Stimulated activated CD4-positive, alpha-beta T cell treated with anti-CD3 and anti-CD28 coated beads, TNF-alpha, amount 100 ng/mL, for 1 hour (primary cell): ENCODE data around the gene HBA1.
A peak's percentile ranks its signal among the peaks of the same experiment; 100 is the strongest.
"Not testable (repeated sequence)": the region's sequence is repeated elsewhere in the genome, so short reads cannot be mapped to it uniquely, and the experiment has no call there.

Source experiments
- DNase-seq, 3 donors: peaks; one replicate each; pipeline ENCODE4 v3.0.0-alpha.2; 2020; ENCODE audit warnings: low read depth in 3 of 3, low spot score in 1 of 3

Gene HBA1

DNA sequence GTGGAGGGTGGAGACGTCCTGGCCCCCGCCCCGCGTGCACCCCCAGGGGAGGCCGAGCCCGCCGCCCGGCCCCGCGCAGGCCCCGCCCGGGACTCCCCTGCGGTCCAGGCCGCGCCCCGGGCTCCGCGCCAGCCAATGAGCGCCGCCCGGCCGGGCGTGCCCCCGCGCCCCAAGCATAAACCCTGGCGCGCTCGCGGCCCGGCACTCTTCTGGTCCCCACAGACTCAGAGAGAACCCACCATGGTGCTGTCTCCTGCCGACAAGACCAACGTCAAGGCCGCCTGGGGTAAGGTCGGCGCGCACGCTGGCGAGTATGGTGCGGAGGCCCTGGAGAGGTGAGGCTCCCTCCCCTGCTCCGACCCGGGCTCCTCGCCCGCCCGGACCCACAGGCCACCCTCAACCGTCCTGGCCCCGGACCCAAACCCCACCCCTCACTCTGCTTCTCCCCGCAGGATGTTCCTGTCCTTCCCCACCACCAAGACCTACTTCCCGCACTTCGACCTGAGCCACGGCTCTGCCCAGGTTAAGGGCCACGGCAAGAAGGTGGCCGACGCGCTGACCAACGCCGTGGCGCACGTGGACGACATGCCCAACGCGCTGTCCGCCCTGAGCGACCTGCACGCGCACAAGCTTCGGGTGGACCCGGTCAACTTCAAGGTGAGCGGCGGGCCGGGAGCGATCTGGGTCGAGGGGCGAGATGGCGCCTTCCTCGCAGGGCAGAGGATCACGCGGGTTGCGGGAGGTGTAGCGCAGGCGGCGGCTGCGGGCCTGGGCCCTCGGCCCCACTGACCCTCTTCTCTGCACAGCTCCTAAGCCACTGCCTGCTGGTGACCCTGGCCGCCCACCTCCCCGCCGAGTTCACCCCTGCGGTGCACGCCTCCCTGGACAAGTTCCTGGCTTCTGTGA lies at the start of gene HBA1:
TSS of gene HBA1 (plus strand) at position 204 of the 906 bp plus-strand sequence. CDS start at position 241, 37 bp downstream.
- DNase-seq = not testable (repeated sequence)

DNA sequence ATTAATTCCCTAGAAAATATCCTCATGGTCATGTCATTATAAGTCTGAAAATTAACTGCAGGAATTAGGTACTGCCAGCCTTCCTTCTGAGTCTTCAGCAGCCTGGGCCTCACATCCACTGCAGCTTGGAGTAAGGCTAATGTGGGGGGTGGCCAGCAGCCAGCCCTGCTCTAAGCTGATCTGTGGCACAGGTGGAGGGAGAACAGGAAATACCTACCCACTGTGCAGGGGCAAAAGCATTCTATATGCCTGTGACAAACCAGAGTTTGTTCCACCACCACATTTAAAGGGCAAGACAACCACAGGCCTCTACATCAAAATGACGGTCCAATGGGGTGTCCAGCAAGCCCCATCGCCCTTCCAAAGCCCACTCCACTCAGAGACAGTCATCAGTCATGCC lies 47.4 kb upstream of the HBA1 start:
- no peak for DNase-seq

DNA sequence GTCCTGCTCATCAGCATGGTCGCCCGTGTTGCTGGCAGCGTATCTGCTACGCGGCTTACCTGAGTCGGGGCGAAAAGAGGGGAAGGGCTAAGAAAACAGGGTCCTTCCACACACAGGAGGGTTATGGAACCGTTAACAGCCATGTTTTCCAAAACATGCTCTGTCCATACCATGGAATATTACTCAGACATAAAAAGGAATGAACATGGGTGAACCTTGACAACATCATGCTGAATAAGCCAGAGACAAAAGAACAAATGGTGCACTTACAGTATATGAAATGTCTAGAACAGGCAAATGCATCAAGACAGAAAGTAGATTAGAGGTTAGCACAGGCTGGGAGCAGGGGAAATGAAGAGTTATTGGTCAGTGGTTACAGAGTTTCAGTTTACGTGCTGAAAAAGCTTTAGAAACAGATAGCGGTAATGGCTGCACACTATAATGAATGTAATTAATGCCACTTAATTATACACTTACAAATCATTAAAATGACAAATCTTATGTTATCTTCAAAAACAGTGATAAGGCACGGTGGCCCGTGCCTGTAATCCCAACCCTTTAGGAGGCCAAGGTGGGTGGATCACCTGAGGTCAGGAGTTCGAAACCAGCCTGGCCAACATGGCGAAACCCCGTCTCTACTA lies 45.8 kb upstream of the HBA1 start:
- DNase-seq = no peak

DNA sequence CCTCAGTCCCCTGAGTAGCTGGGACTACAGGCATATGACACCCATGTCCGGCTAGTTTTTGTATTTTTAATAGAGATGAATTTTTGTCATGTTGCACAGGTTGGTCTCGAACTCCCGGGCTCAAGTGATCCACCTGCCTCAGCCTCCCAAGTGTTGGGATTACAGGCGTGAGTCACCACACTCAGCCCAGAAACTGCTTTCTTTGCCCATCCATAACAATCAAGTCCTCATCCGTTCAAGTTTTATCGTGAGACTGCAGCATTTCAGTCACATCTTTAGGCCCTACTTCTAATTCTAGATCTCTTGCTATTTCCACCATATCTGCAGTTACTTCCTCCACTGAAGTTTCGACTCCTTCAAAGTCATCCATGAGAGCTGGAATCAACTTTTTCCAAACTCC lies 44.4 kb upstream of the HBA1 start:
- DNase-seq = no peak

DNA sequence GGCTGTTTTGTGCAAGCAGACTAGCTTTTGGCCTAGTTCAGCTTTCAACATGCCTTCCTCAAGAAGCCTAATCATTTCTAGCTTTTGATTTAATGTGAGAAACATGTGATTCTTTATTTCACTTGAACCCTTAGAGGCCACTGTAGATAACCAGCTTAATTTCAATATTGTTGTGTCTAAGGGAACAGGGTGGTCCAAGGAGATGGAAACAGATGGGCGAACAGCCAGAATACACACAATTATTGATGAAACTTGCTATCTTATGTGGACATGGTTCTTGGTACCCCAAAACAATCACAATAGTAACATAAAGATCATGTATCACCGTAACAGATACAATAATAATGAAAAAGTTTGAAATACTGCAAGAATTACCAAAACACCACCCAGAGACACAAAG lies 42.8 kb upstream of the HBA1 start:
- no peak for DNase-seq

DNA sequence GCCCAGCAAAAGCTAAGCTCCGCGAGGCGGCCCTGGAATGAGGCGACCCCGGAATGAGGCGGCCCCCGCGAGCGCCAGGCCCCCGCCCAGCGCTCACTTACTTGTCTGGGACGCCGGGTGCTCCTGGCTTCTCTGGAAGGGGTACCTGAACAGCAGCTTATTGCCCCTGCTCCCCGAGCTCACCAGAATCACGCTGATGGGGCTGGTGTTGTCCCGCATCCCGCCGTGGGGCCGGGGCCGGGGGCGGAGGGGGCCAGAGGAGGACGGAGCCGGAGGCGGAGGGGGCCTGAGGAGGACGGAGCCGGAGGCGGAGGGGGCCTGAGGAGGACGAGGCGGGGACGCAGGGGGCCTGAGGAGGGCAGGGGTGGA lies 38.4 kb upstream of the HBA1 start:
- DNase-seq = peak in 1 of 3 donors; percentile 16

DNA sequence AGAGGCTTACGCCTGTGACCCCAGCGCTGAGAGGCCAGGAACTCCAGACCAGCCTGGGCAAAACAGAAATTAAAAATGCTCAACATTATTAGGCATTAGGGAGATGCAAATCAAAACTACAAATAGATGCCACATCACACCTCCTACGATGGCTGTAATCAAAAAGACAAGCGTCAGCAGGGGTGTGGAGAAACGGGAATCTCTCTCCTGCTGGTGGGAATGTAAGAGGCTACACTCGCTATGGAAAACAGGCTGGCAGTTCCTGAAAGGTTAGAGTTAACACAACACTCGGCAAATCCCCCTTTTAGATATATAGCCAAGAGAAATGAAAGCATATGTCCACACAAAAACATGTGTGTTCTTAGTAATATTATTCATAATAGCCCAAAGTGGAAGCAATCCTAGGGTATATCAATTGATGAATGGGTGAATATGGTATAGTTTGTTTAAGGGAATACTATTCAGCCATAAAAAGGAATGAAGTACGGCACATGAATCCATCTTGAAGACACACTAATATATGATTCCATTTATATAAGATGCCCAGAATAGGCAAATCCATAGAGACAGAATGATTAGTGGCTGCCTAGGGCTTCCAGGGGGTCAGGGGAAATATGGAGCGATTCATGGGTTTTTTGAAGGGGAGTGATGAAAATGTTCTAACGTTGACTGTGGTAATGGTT lies 36.2 kb upstream of the HBA1 start:
- no peak for DNase-seq

DNA sequence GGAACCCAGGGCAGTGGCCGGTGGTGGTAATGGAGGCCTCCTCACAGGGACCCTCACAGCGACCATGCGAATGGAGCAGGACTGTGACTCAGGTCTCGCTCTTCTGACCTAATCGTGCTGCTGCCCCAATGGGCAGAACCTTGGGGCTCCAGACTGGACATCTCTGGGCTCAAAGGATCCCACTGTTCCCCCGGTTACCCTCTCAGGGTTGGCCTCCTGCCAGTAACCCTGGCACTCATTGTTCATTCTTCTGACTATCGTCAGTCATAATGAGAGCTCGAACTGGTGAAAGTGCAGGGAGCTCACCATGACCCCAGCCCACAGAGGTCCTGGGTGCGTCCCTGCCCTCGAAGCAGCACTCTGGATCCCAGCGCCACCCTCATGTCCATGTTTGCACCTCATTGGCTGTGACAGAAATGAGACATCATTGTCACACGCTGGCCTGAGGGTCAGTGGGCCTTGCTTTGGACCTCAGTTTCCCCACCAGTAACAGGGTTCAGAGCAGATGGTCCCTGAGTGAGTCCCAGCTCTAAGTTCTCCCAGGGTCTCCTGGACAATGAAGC lies 34.0 kb upstream of the HBA1 start:
- DNase-seq = no peak

DNA sequence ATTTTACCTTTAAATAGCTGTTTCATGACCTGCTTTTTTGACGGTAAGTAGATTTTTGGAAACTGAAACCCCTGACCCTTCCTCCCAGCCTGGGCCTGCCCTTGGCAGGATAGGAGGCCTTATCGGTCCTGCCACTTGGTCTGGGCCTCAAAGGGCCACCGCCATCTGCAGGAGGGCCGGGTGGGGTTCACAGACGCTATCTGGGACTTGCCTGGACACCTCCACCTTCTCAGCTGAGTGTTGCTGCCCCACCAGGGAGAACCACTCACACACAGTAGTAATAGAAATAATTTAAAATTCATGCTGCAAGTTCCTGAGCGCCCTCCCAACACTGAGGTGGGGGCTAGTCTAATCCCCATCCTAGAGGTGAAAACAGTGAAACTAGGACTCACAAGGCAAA lies 33.4 kb upstream of the HBA1 start:
- no peak for DNase-seq

DNA sequence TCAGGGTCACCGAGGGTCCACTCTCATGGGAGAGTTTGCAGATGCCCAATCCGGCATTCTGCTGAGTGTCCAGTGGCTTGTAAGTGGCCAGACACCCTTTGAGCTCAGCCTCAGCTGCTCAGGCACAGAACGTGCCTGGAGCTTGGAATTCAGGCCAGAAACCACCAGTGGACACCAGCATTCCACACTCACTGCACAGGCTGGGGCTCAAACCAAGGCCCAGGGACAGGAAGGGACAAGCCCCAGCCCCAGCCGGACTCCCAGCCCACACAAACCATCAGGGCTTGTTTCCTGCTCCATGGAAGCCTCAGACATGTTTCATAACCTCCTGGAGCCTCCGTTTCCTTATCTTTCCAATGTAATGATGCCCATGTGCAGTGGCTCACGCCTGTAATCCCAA lies 33.0 kb upstream of the HBA1 start:
- DNase-seq = no peak

DNA sequence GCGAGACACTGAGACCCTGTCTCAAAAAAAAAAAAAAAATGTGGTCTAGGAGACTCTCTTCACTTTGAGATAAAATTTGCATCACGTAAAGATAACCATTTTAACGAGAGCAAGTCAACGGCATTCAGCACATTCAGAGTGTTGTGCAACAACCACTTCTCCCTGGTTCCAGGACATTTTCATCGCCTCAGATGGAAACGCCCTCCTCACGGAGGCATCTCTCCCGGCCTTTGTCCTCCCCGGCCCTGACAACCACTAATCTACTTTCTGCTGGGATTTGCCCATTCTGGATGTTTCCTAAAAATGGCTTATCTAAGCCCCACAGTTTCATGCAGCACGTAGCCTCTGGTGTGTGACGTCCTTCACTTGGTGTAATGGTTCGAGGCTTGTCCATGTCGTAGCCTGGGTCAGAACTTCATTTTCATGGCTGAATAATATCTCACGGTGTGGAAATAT lies 31.7 kb upstream of the HBA1 start:
- DNase-seq = no peak

DNA sequence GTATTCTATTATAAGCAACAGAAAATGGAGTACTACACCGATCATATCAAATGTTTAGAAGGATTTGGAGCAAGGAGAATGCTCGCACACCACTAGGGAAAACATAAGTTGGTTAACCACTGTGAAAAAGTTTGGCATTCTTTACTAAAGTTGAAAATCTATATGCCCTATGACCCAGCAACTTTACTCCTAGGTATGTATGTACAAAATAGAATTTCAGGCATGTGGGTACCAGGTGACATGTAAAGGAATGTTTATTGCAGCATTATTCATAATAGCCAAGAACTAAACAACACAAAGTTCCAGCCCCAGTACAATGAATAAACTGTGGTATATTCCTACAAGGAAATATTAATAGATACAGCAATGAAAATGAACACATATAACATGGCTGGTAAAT lies 29.8 kb upstream of the HBA1 start:
- DNase-seq = no peak

DNA sequence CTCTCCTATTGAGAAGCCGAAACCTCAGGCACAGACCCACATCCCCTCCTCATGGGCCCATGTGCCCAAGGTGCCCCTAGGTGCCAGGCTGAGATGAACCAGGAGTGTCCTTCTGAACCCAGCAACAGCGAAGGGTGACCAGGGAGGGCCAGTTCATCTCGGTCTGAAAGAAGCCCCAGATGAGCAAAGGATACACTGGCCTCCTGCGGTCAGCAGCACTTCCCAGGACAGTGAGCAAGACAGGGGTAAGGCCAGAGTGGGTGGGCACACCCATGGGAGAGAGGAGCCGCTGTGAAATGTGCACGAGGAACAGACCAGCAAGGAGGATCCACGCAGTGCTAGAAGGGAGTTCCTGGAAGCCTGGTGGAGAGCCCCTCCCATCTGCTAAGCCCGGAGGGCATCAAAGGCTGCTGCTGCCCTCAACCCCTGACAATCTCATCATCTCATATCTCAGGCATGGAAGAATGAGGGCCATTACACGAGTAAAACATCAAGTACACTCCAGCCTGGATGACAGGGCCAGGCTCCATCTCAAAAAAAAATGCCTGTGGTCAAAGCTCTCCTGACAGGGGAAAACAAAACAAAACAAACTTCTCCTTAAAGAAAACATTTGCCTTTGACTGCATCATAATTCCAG lies 27.3 kb upstream of the HBA1 start:
- DNase-seq = no peak

DNA sequence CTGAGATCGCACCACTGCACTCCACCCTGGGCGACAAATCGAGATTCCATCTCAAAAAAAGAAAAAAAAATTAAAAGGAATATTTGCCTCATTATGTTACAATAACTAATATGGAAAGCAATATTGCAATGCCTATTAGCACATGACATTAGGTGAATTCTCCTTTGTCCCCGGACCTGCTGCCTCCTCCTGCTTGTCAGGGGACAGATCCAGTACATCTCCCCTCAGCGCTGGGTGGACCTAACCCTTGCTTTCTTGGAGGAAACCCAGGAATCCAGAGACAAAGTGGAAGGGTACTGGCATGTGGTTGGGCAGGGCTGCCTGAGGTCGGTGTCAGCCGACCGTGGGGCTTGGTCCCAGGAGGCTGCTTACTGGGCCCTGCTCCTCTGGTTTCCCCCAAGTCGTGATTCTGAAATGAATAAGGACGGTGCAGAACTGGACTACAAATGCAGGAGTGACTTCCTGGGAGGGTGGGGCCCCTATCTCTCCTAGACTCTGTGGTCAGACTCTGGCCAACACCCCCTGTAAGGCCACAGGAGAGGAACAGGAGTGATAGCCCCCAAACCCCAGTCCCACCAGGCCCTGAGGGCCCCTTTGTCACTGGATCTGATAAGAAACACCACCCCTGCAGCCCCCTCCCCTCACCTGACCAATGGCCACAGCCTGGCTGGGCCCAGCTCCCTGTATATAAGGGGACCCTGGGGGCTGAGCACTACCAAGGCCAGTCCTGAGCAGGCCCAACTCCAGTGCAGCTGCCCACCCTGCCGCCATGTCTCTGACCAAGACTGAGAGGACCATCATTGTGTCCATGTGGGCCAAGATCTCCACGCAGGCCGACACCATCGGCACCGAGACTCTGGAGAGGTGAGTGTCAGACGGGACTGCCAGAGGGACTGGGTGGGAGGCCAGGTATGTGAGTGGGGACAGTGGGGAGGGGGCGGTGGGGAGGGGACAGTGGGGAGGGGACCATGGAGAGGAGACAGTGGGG lies 24.0 kb upstream of the HBA1 start, which contains the start of gene HBZ:
TSS of gene HBZ (plus strand) at position 504 of the 988 bp plus-strand sequence. CDS start at position 770, 266 bp downstream.
- no peak for DNase-seq

DNA sequence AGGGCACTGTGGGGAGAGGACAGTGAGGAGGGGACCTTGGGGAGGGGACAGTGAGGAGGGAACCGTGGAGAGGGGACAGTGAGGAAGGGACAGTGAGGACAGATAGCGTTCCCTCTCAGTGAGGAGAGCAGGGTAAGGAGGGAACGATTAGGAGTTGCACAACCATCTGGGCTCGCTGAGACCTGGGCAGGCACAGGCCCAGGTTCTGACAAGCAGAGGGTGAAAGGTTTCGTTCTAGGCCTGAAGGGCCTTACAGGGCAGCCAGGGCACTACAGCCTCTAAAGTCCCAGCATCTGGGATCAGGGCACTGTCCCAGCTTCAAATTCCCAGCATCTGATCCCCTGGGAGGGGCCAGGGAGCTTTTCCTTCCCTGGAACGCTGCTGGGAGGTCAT lies 23.4 kb upstream of the HBA1 start:
- not testable (repeated sequence) for DNase-seq

DNA sequence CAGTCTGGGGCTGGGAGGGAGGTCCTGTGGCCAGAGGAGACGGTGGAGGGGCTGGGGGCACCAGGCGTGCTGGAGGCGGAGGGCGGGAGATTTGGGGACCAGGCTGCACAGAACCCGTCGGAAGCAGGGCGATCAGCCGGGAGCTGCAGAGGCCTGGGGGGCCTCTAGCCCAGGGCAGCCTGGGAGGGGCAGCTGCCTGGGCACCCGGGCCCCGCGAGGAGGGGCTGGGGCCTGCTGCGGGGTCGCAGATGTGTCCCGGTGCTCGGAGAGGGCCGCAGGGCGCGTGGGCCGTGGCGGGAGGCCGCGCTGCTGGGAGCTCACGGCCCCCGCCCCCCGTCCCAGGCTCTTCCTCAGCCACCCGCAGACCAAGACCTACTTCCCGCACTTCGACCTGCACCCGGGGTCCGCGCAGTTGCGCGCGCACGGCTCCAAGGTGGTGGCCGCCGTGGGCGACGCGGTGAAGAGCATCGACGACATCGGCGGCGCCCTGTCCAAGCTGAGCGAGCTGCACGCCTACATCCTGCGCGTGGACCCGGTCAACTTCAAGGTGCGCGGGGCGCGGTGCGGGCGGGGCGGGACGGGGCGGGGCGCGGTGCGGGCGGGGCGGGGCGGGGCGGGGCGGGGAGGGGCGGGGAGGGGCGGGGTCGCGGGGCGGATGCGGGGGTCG lies 22.8 kb upstream of the HBA1 start:
- DNase-seq = not testable (repeated sequence)

DNA sequence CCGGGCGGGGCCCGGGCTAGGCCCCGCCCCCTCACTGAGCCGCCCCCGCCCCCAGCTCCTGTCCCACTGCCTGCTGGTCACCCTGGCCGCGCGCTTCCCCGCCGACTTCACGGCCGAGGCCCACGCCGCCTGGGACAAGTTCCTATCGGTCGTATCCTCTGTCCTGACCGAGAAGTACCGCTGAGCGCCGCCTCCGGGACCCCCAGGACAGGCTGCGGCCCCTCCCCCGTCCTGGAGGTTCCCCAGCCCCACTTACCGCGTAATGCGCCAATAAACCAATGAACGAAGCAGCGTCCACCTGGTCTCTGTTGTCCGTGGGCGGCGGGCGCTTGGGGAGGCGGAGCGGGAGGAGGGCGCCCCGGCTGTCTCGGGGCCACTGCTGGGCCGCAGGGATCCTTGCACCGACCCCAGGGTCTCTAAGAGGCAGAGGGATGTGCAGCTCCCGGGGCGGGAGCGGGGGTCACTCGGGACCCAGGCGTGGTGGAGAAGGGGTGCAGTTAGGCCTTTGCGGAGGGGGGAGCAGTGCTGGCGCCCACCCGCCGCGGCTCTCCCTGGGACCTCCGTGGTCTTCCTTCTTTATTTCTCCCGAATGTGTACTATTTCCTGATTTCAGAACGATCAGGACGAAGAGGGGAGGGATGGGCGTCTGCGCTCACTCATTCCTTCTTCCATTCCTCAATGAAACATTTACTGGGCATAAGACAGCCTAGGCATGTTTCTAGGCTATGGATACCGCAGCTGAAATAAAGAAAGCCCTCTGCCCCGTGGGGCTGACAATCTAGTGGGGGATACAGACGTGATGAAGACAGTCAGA lies 22.1 kb upstream of the HBA1 start:
- no peak for DNase-seq

DNA sequence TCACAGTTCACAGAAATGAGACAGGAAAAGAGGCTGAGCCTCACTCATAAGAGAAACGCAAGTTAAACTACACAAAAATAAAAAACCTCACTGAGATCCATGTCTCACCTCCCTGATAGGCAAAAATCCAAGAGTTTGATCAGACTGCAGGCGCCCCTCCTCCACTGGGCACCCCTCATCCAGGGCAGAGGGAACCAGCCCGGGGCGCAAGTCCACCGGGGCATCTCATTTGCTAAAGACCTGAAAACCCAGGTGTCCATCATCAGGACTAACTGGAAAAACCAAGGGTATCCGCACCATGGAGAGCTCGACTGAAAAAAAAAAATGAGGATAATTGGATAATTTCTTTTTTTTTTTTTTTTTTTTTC lies 21.5 kb upstream of the HBA1 start:
- no peak for DNase-seq
